ENCODE data around the gene PITPNM3. TPM values are rescaled to one million over a fixed set of nuclear protein-coding genes. Genes with fewer than 3 reads are reported as not detected.

Gene PITPNM3
- total RNA-seq, 1 experiment from 2014 or later: 4.2 TPM

DNA sequence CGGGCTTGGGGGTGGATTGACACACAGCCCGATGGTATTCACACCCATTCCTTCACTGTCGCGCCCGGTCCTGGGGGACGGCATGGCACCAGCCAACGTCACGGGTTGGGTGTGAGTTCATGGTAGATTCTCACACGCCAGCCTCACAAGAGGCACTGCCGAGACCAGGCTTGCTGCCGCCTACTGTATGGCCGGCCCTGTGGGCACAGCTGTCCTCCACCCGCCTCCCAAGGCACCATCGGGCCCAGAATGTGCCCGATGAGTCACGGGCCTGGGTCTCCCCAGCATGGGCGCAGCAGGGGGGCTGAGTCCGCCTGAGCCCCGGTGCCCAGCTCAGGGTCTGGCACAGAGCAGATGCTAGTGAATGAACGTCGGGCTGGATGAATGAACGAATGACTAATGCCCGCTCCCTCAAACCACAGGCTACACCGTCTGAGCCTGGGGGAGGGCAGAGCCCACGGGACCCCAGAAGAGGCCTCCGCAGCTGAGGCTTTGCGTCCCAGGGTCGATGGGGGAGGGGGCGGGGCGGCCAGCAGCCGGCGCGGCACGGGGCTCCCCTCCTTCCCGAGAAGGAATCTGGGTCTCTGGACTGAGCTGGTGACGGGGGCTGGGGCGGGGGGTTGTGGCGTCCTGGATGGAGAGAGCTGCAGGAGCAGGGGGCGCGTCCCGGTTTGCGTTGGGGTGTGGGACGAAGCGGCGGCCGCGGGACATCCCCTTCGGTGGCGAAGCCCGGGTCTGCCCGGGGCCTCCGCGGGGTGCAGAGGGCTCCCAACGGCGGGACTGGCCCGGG lies 829 bp downstream of the PITPNM3 start:
- peak; percentile 49 for ATAC-seq
- H3K4me1 ChIP-seq (ENCODE audit: control insufficient read depth in 1 of 2, insufficient read depth in 2 of 2, low read length in 2 of 2): peaks cover 28 to 44% of the 10 kb centered on the region in 2 experiments
- RAD21 ChIA-PET (ENCODE audit: low non-redundant PET in 1 of 2, low total read pairs in 2 of 2, uncharacterized antibody in 2 of 2, unreplicated experiment in 2 of 2): no interaction called here
- intact Hi-C loops (cut with micrococcal nuclease): no loop called here
- H2AFZ ChIP-seq (ENCODE audit: low read depth, low read length, poor library complexity, severe bottlenecking): no peak overlapping the region
- no peak for TF ChIP-seq POLR2AphosphoS5 (IDR thresholded peaks at IDR 0.05; ENCODE audit: low read depth, low read length)
- no peak for TF ChIP-seq ZNF274 (IDR thresholded peaks at IDR 0.05; ENCODE audit: low read depth, low read length)
- no peak for TF ChIP-seq TCF7L2 (IDR thresholded peaks at IDR 0.05; ENCODE audit: borderline replicate concordance, extremely low read depth, insufficient read depth, insufficient read length)
- no peak for TF ChIP-seq SP1 (IDR thresholded peaks at IDR 0.05; ENCODE audit: low read depth)
- no peak for TF ChIP-seq ATF3 (IDR thresholded peaks at IDR 0.05)
- no peaks in the 10 kb centered on the region for H3K79me2 ChIP-seq (ENCODE audit: insufficient read depth, low read length)
- H3K4me2 ChIP-seq (ENCODE audit: low read length): peak overlapping the region; percentile 94
- POLR2A ChIA-PET: interaction anchor here (0.6 kb wide), 1 partner anchor 17 kb away, joined by 4 read pairs; no protein-coding TSS in a partner anchor
- no peaks in the 10 kb centered on the region for H3K9me3 ChIP-seq (ENCODE audit: control insufficient read depth in 1 of 2, insufficient read depth in 1 of 2, low read depth in 1 of 2, low read length in 2 of 2)
- peak overlapping the region; percentile 42 to 62 for H3K4me3 ChIP-seq (replicated peaks in 1 of 2; ENCODE audit: low read depth in 1 of 2, low read length in 2 of 2)
- CTCF ChIA-PET: no interaction called here
- H3K9me2 ChIP-seq (ENCODE audit: insufficient read depth): no peaks in the 10 kb centered on the region
- H4K20me1 ChIP-seq (ENCODE audit: insufficient read depth): no peaks in the 10 kb centered on the region
- peak overlapping the region; percentile 57 for H3K9ac ChIP-seq (ENCODE audit: low read length)
- no peaks in the 10 kb centered on the region for H3K36me3 ChIP-seq (ENCODE audit: control insufficient read depth in 1 of 2, insufficient read depth in 2 of 2, low read length in 2 of 2)
- no peak for DNase-seq (ENCODE audit: low read depth, low spot score)
- H3K27ac ChIP-seq (ENCODE audit: low read depth, low read length): peak overlapping the region; percentile 24; the same call in 1 of the 2 replicates
- H3K27me3 ChIP-seq (ENCODE audit: insufficient read depth, low read length): no peaks in the 10 kb centered on the region
- no TSS peak for BruUV-seq (replicated peaks)

DNA sequence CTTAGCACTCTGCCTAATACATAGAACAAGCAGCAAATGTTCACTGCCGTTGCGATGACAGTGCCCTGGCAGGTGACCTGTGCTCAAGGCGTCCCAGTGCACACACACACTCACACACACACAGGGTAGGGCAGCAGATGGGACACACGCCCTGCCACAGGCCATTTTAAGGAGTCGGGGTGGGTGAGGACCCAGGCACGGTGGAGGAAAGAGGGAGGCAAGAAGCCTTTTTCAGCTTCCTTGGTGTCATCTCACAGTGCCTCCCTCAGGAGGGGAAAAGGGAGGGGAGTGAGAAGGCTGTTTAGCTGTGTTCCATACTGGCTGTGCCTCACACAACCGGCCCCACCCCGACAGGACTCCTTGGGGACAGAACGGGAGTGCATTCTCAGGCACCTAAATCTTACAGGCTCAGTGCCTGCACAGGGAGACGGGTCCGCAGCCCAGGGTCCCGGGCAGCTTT lies 1.5 kb downstream of the PITPNM3 start:
- peaks cover 28 to 44% of the 10 kb centered on the region in 2 experiments for H3K4me1 ChIP-seq (ENCODE audit: control insufficient read depth in 1 of 2, insufficient read depth in 2 of 2, low read length in 2 of 2)
- no peak for TF ChIP-seq EZH2phosphoT487 (IDR thresholded peaks at IDR 0.05; ENCODE audit: borderline replicate concordance)
- TF ChIP-seq JUND (IDR thresholded peaks at IDR 0.05): no peak
- no peak for TF ChIP-seq ZBTB33 (IDR thresholded peaks at IDR 0.05; ENCODE audit: extremely low read depth, insufficient replicate concordance, low read length)
- TF ChIP-seq RAD21 (IDR thresholded peaks at IDR 0.05; ENCODE audit: low read depth): no peak
- TF ChIP-seq CEBPB (IDR thresholded peaks at IDR 0.05; ENCODE audit: low read depth): no peak
- TF ChIP-seq FOSL1 (IDR thresholded peaks at IDR 0.05; ENCODE audit: low read depth): no peak
- TF ChIP-seq POLR2AphosphoS5 (IDR thresholded peaks at IDR 0.05; ENCODE audit: low read depth, low read length): no peak
- TF ChIP-seq POLR2A (IDR thresholded peaks at IDR 0.05; ENCODE audit: borderline replicate concordance, extremely low read depth, insufficient read depth, insufficient read length): no peak
- TF ChIP-seq REST (IDR thresholded peaks at IDR 0.05; ENCODE audit: low read depth): no peak
- ChIA-PET POLR2A (no interaction called here), CTCF (no interaction called here), RAD21 (ENCODE audit: low non-redundant PET in 1 of 2, low total read pairs in 2 of 2, uncharacterized antibody in 2 of 2, unreplicated experiment in 2 of 2) (no interaction called here)
- intact Hi-C loops (cut with micrococcal nuclease): no loop called here
- no peak for ATAC-seq
- BruUV-seq (replicated peaks): no TSS peak
- H3K4me3 ChIP-seq (replicated peaks in 1 of 2; ENCODE audit: low read depth in 1 of 2, low read length in 2 of 2): no peak overlapping the region; a peak in 1 of 4 replicates
- no peaks in the 10 kb centered on the region for H4K20me1 ChIP-seq (ENCODE audit: insufficient read depth)
- DNase-seq (ENCODE audit: low read depth, low spot score): no peak
- no peak overlapping the region for H3K9ac ChIP-seq (ENCODE audit: low read length)
- peak overlapping the region; percentile 94 for H3K4me2 ChIP-seq (ENCODE audit: low read length)
- H3K27me3 ChIP-seq (ENCODE audit: insufficient read depth, low read length): no peaks in the 10 kb centered on the region
- H3K36me3 ChIP-seq (ENCODE audit: control insufficient read depth in 1 of 2, insufficient read depth in 2 of 2, low read length in 2 of 2): no peaks in the 10 kb centered on the region
- H3K9me3 ChIP-seq (ENCODE audit: control insufficient read depth in 1 of 2, insufficient read depth in 1 of 2, low read depth in 1 of 2, low read length in 2 of 2): no peaks in the 10 kb centered on the region
- H3K9me2 ChIP-seq (ENCODE audit: insufficient read depth): no peaks in the 10 kb centered on the region
- no peak overlapping the region for H2AFZ ChIP-seq (ENCODE audit: low read depth, low read length, poor library complexity, severe bottlenecking)
- no peak overlapping the region for H3K27ac ChIP-seq (ENCODE audit: low read depth, low read length)
- no peaks in the 10 kb centered on the region for H3K79me2 ChIP-seq (ENCODE audit: insufficient read depth, low read length)

Measured in HCT116 (cell line).